GM20431 (cell line): ENCODE measurements around the gene BRD9.
"Not testable (repeated sequence)": the region's sequence is repeated elsewhere in the genome, so short reads cannot be mapped to it uniquely, and the experiment has no call there.

Source experiments
- in situ Hi-C: fragments of 300-500 bp; cut with MseI, MboI; formaldehyde crosslinking; loops from one replicate; pipeline ENCODE4 v1.15.0; 2020; ENCODE audit warnings: low sequenced_read_pairs; ENCODE audit not compliant: unreplicated experiment

BRD9 gene

GRCh38 chr5:835933-836612 lies 56.5 kb downstream of the BRD9 start:
- in situ Hi-C loops, result not testable (repeated sequence)

DNA sequence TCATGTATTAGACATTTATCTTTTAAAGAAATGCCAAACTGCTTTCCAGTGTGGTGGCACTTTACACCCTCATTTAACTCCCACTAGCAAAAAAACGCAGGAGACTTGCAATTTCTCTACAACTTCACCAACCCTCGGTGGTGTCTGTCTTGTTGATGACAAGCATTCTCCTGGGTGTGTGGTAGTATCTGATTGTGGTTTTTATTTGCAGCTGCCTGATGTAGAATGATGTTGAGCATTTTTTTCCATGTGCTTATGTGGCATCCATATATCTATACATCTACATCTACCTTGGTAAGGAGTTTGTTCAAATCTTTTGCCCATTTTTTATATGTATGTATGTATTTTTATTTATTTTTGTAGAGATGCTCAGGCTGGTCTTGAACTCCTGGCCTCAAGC lies 58.6 kb downstream of the BRD9 start:
- in situ Hi-C loops, result not testable (repeated sequence)

GRCh38 chr5:828194-828593 lies 64.4 kb downstream of the BRD9 start:
- in situ Hi-C loops, result not testable (repeated sequence)

DNA sequence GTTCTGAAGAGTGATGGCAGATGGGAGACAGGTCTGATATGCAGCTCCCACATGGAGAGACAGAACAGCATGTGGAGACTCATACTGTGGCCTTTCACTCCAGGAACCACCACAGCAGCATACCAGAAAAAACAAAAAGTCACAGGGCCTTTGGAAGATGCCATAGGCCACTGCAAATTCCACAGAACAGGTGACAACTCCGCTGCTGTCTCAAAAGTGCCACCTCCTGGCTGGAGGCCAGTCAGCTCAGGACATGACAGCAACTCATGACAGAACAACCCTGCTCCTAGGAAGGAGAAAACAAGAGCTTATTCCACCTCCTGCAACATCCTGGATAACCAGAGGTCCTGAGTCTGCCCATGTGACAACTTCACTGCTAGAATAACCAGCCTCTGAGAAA lies 67.1 kb downstream of the BRD9 start:
- in situ Hi-C loops, result not testable (repeated sequence)

GRCh38 chr5:821504-821903 lies 71.1 kb downstream of the BRD9 start:
- in situ Hi-C loops, result no loop called here

DNA sequence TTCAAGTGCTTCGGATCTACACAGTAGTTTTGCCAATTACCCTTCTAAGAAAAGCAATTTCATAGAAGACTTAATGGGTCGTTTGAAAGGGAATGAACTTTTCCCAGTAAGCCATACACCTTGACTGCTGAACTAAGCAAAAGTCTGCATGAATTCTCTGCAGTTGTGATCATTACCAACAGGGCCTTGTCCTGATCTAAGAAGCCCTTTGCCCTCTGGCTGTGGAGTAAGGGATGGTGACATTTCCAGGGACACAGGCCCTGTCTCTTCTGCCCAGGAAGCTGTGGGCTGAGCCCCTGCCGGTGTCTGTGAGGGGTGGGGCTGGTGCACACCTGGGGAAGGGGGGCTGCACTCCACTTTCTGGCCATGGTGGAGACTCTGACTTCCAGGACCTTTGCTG lies 72.4 kb downstream of the BRD9 start:
- in situ Hi-C loops, result no loop called here

DNA sequence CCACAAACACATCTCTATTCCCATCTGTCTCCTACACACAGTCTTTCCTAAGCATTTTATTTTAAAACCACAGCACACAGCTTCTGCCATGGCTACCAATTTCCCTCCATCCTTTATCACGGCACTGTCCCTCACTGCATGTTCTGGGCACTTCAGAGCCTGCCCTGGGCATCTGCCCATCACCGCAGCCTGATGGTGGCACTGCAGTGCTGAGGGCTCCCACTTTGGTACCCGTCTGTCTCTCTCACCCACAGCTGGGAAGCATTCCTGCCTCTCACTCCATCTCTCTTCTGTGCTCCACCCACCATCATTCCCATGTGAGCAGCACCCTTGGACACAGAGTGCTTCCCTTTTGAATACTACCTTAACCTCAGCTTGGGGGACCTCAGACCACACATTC lies 73.5 kb downstream of the BRD9 start:
- in situ Hi-C loops, result no loop called here

GRCh38 chr5:816176-816575 lies 76.4 kb downstream of the BRD9 start:
- in situ Hi-C loops, result no loop called here

DNA sequence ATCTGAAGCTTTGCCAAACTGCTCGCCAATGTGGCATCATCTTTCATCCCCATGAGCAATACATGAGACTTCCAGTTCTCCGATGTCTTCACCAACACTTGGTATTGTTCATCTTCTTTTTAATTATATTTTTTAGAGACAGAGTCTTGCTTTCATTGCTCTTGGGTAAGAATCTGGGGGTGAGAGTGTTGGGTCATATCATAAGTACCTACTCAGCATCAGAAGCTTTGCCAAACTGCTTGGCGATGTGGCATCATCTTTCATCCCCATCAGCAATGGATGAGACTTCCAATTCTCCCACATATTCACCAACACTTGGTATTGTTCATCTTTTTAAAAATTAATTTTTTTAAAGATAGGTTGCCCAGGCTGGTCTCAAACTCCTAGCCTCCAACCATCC lies 77.2 kb downstream of the BRD9 start:
- in situ Hi-C loops, result no loop called here
